HPDE6-E6E7 (cell line): Measurements from ENCODE around the gene ANGPTL4.
"Not testable (repeated sequence)": the region's sequence is repeated elsewhere in the genome, so short reads cannot be mapped to it uniquely, and the experiment has no call there.

Source experiments
- DNase-seq: peaks from one replicate; pipeline ENCODE4 v3.0.0; 2011; ENCODE audit warnings: missing footprints; ENCODE audit errors: extremely low spot score

The ANGPTL4 gene

GRCh38 chr19:8363803-8364771 is at the start of gene ANGPTL4:
ANGPTL4 (plus strand) TSS chr19:8364155; CDS start chr19:8364322, 167 bp downstream.
- DNase-seq: no peak

- not testable (repeated sequence) for DNase-seq
Measured at GRCh38 chr19:8314981-8315640, 48.8 kb upstream of the ANGPTL4 start.

- no peak for DNase-seq
Measured at GRCh38 chr19:8316351-8317125, 47.4 kb upstream of the ANGPTL4 start.

GRCh38 chr19:8318835-8319234 is 45.1 kb upstream of the ANGPTL4 start:
- DNase-seq: not testable (repeated sequence)

- DNase-seq: no peak
Measured at GRCh38 chr19:8319807-8320520, 44.0 kb upstream of the ANGPTL4 start.

GRCh38 chr19:8320564-8321066 is 43.3 kb upstream of the ANGPTL4 start:
- DNase-seq: no peak

- peak; percentile 82 for DNase-seq
Measured at GRCh38 chr19:8321067-8321985, 42.6 kb upstream of the ANGPTL4 start, which contains the start of the genes NDUFA7 and RPS28. NDUFA7 (minus strand) TSS chr19:8321375; CDS start chr19:8321358, 17 bp downstream. RPS28 (plus strand) TSS chr19:8321496; CDS start chr19:8321531, 35 bp downstream.

- DNase-seq: no peak
Measured at GRCh38 chr19:8321986-8322637, 41.8 kb upstream of the ANGPTL4 start.

GRCh38 chr19:8322638-8322997 is 41.3 kb upstream of the ANGPTL4 start:
- no peak for DNase-seq

- DNase-seq: no peak
Measured at GRCh38 chr19:8323781-8324185, 40.2 kb upstream of the ANGPTL4 start.

- DNase-seq: no peak
Measured at GRCh38 chr19:8324186-8325050, 39.5 kb upstream of the ANGPTL4 start.

GRCh38 chr19:8325454-8325853 is 38.5 kb upstream of the ANGPTL4 start:
- no peak for DNase-seq

- DNase-seq: no peak
Measured at GRCh38 chr19:8329996-8330395, 34.0 kb upstream of the ANGPTL4 start.

GRCh38 chr19:8331263-8331845 is 32.6 kb upstream of the ANGPTL4 start:
- DNase-seq: no peak

GRCh38 chr19:8332976-8333766 is 30.8 kb upstream of the ANGPTL4 start:
- DNase-seq: no peak

- DNase-seq: no peak
Measured at GRCh38 chr19:8333767-8334457, 30.0 kb upstream of the ANGPTL4 start.
